ENCODE measurements around the gene TMEM52. TPM values are rescaled to one million over a fixed set of nuclear protein-coding genes. Genes with fewer than 3 reads are reported as not detected.
A peak's percentile ranks its signal among the peaks of the same experiment; 100 is the strongest.

TMEM52 gene
- polyA plus RNA-seq, 3 donors: 2.3 TPM; not detected in 2

GRCh38 chr1:1895060-1895418 is 24.0 kb downstream of the TMEM52 start:
- Mint-ChIP-seq H3K27ac (peak overlapping the region in 2 of 7 donors; percentile 38 to 45), H3K27me3 (ENCODE audit: low read depth in 3 of 3) (peaks cover 17 to 47% (median 29%) of the 10 kb centered on the region in 3 donors), H3K36me3 (no peaks in the 10 kb centered on the region), H3K4me3 (peak overlapping the region in 1 of 2 donors; percentile 46), H3K4me1 (peaks cover 21% of the 10 kb centered on the region), H3K9me3 (peaks cover 0 to 2% (median 0%) of the 10 kb centered on the region in 7 donors)
- H3K9ac ChIP-seq (ENCODE audit: insufficient read depth, low read length, poor library complexity, severe bottlenecking): no peak overlapping the region
- 62% methylated on average over 10 of the region's 10 CpGs for WGBS (ENCODE audit: insufficient coverage)
- no peak overlapping the region for H2AFZ ChIP-seq (ENCODE audit: insufficient read depth, low read depth, low read length, poor library complexity, severe bottlenecking)
- no peak for TF ChIP-seq CTCF (IDR thresholded peaks at IDR 0.05)
- H3K4me1 ChIP-seq (ENCODE audit: control insufficient read depth in 1 of 2, insufficient read depth in 2 of 2, low read length in 2 of 2): peaks cover 14 to 19% of the 10 kb centered on the region in 2 donors
- H4K20me1 ChIP-seq (ENCODE audit: insufficient read depth, low read length): peaks cover 11% of the 10 kb centered on the region
- H3K27ac ChIP-seq (ENCODE audit: low read depth in 1 of 2, low read length in 2 of 2): no peak overlapping the region
- peaks cover 22% of the 10 kb centered on the region for H3K79me2 ChIP-seq (ENCODE audit: insufficient read depth, low read length)
- intact Hi-C loops (cut with micrococcal nuclease): loop anchor here in 1 of 2 donors (10.0 kb wide), 1 partner anchor 50 kb away; no protein-coding TSS in a partner anchor
- no peaks in the 10 kb centered on the region for H3K36me3 ChIP-seq (replicated peaks in 1 of 2; ENCODE audit: control insufficient read depth in 1 of 2, insufficient read depth in 2 of 2, low read length in 2 of 2)
- H3K4me2 ChIP-seq (replicated peaks; ENCODE audit: extremely low read depth, low read length, poor library complexity, severe bottlenecking): no peak overlapping the region
- no peaks in the 10 kb centered on the region for H3K9me3 ChIP-seq (replicated peaks in 1 of 2; ENCODE audit: control insufficient read depth in 1 of 2, insufficient read depth in 1 of 2, low read length in 2 of 2)
- no peak overlapping the region for H3K4me3 ChIP-seq (replicated peaks in 1 of 3; ENCODE audit: low read depth in 2 of 3, low read length in 3 of 3)
- H3K27me3 ChIP-seq (ENCODE audit: control insufficient read depth in 2 of 2, insufficient read depth in 2 of 2, low read length in 2 of 2): peaks cover 0 to 19% of the 10 kb centered on the region in 2 donors
- no peak for DNase-seq

- Histone ChIP-seq H3K4me1 (ENCODE audit: control insufficient read depth in 1 of 2, insufficient read depth in 2 of 2, low read length in 2 of 2) (peaks cover 12 to 14% of the 10 kb centered on the region in 2 donors), H3K79me2 (ENCODE audit: insufficient read depth, low read length) (peaks cover 27% of the 10 kb centered on the region), H3K4me2 (replicated peaks; ENCODE audit: extremely low read depth, low read length, poor library complexity, severe bottlenecking) (no peak overlapping the region), H3K27me3 (ENCODE audit: control insufficient read depth in 2 of 2, insufficient read depth in 2 of 2, low read length in 2 of 2) (peaks cover 0 to 15% of the 10 kb centered on the region in 2 donors), H3K4me3 (replicated peaks in 1 of 3; ENCODE audit: low read depth in 2 of 3, low read length in 3 of 3) (no peak overlapping the region), H3K27ac (ENCODE audit: low read depth in 1 of 2, low read length in 2 of 2) (no peak overlapping the region), H3K9ac (ENCODE audit: insufficient read depth, low read length, poor library complexity, severe bottlenecking) (no peak overlapping the region), H4K20me1 (ENCODE audit: insufficient read depth, low read length) (peaks cover 16% of the 10 kb centered on the region), H3K9me3 (replicated peaks in 1 of 2; ENCODE audit: control insufficient read depth in 1 of 2, insufficient read depth in 1 of 2, low read length in 2 of 2) (no peaks in the 10 kb centered on the region), H2AFZ (ENCODE audit: insufficient read depth, low read depth, low read length, poor library complexity, severe bottlenecking) (no peak overlapping the region), H3K36me3 (replicated peaks in 1 of 2; ENCODE audit: control insufficient read depth in 1 of 2, insufficient read depth in 2 of 2, low read length in 2 of 2) (no peaks in the 10 kb centered on the region)
- Mint-ChIP-seq H3K36me3 (no peaks in the 10 kb centered on the region), H3K27me3 (ENCODE audit: low read depth in 3 of 3) (peaks cover 14 to 42% (median 25%) of the 10 kb centered on the region in 3 donors), H3K27ac (peak overlapping the region in 1 of 7 donors; percentile 64), H3K4me3 (peak overlapping the region; percentile 2 to 46), H3K4me1 (peaks cover 18% of the 10 kb centered on the region), H3K9me3 (peaks cover 0 to 2% (median 0%) of the 10 kb centered on the region in 7 donors)
- 85% methylated on average over 9 of the region's 14 CpGs for WGBS (ENCODE audit: insufficient coverage)
- no peak for DNase-seq
- no peak for TF ChIP-seq CTCF (IDR thresholded peaks at IDR 0.05)
- intact Hi-C loops (cut with micrococcal nuclease): loop anchor here (5.0 to 10.0 kb wide), 4 partner anchors 37 to 117 kb away; partner anchors contain the start of gene NADK (in 1 of the 2)
Observed at GRCh38 chr1:1894354-1895059, 24.6 kb downstream of the TMEM52 start.
